Measurements from ENCODE around the gene PRKAG3. TPM values are rescaled to one million over a fixed set of nuclear protein-coding genes. Genes with fewer than 3 reads are reported as not detected.

Gene PRKAG3
- total RNA-seq, 6 donors from 2014 or later, result not detected

DNA sequence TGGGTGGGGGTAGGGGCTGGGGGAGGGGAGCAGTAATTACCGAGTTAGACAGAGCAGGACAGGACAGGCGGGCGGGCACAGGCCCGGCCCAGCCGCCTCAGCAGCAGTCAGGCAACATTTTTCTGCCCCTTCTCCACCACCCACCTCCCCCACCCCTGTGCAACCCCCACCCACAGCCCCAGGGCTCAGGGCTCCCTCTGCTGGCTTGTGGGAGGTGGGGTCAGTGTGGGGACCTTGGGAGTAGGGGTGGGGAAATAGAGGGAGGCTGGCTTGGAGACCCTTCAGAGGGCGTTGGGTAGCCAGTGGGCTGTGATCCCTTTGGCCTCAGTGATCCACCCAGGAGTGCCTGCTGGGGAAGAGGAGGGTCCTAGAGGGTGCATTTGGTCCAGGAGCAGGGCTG, 34.4 kb upstream of the PRKAG3 start:
- H3K4me3 ChIP-seq, result no peak overlapping the region
- no peaks in the 10 kb centered on the region for H3K36me3 ChIP-seq
- peaks cover 0 to 11% (median 8%) of the 10 kb centered on the region in 4 donors for H3K27me3 ChIP-seq
- H3K4me1 ChIP-seq, result peaks cover 3 to 6% (median 4%) of the 10 kb centered on the region in 4 donors
- no peaks in the 10 kb centered on the region for H3K9me3 ChIP-seq
- H3K27ac ChIP-seq, result no peak overlapping the region
- no peak for DNase-seq
- no peak for ATAC-seq (ENCODE audit: low FRiP score in 2 of 2)
- no peak for TF ChIP-seq EP300 (IDR thresholded peaks at IDR 0.05)
- no peak for TF ChIP-seq POLR2AphosphoS5 (IDR thresholded peaks at IDR 0.05)
- TF ChIP-seq, protein P1, sequence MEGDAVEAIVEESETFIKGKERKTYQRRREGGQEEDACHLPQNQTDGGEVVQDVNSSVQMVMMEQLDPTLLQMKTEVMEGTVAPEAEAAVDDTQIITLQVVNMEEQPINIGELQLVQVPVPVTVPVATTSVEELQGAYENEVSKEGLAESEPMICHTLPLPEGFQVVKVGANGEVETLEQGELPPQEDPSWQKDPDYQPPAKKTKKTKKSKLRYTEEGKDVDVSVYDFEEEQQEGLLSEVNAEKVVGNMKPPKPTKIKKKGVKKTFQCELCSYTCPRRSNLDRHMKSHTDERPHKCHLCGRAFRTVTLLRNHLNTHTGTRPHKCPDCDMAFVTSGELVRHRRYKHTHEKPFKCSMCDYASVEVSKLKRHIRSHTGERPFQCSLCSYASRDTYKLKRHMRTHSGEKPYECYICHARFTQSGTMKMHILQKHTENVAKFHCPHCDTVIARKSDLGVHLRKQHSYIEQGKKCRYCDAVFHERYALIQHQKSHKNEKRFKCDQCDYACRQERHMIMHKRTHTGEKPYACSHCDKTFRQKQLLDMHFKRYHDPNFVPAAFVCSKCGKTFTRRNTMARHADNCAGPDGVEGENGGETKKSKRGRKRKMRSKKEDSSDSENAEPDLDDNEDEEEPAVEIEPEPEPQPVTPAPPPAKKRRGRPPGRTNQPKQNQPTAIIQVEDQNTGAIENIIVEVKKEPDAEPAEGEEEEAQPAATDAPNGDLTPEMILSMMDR (IDR thresholded peaks at IDR 0.05), result no peak
- TF ChIP-seq POLR2A (IDR thresholded peaks at IDR 0.05), result no peak
- 59 to 67% methylated on average over 6 of the region's 6 CpGs for whole genome bisulfite sequencing, 2 donors

DNA sequence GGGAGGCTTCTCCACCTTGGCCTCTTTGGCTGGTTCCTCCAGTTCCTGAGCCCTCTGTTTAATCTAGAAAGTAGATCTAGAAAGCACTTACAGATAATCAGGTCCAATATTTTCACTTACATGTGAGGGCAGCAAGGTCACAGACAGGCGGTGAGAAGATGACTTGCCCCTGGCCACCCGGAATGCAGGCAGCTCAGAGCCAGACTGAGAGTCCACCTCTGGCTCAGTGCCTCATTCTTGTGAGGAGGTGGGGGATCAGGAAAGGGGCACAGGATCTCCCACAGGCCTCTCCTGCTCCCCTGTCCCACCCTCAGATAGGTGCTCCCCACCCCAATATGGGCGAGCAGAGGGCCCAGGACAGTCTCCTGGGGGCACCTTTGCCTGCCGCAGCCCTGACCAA, 33.8 kb upstream of the PRKAG3 start:
- DNase-seq (no peak), ATAC-seq (ENCODE audit: low FRiP score in 2 of 2) (no peak)
- Histone ChIP-seq H3K4me3 (no peak overlapping the region), H3K27ac (no peak overlapping the region), H3K27me3 (peaks cover 1 to 13% (median 7%) of the 10 kb centered on the region in 4 donors), H3K36me3 (no peaks in the 10 kb centered on the region), H3K9me3 (no peaks in the 10 kb centered on the region), H3K4me1 (peaks cover 3 to 8% (median 7%) of the 10 kb centered on the region in 4 donors)
- WGBS, 2 donors, result 59 to 100% methylated on average over 1 to 3 of the region's 4 CpGs
- TF ChIP-seq POLR2AphosphoS5 (IDR thresholded peaks at IDR 0.05), result no peak
- no peak for TF ChIP-seq POLR2A (IDR thresholded peaks at IDR 0.05)
- TF ChIP-seq, protein P1 (IDR thresholded peaks at IDR 0.05), result no peak
- no peak for TF ChIP-seq EP300 (IDR thresholded peaks at IDR 0.05)

DNA sequence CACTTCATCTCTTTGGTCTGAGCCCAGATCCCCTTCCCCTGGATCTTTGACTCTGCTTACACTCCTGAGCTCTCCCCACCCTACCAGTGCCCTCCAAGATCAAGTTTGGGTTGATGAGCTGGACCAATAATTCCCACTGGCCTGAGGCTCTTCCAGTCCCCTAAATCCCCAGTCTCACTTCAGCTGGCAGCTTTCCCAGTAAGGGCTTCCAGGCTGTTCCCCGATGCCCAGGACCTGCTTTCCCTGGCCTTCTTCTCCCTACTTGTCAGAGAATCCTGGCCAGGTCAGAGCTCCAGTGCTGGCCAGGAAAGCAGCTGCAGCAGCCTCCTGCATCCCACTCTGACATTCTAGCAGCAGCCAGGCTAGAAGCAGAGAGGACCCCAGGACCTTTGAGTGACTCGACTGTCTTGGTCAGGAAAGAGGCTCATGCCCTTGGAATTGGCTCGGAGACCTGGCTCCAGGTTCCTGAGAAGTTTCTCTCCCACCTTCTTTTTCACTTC, 31.5 kb upstream of the PRKAG3 start:
- WGBS, 2 donors, result 82 to 90% methylated on average over 3 of the region's 3 CpGs

DNA sequence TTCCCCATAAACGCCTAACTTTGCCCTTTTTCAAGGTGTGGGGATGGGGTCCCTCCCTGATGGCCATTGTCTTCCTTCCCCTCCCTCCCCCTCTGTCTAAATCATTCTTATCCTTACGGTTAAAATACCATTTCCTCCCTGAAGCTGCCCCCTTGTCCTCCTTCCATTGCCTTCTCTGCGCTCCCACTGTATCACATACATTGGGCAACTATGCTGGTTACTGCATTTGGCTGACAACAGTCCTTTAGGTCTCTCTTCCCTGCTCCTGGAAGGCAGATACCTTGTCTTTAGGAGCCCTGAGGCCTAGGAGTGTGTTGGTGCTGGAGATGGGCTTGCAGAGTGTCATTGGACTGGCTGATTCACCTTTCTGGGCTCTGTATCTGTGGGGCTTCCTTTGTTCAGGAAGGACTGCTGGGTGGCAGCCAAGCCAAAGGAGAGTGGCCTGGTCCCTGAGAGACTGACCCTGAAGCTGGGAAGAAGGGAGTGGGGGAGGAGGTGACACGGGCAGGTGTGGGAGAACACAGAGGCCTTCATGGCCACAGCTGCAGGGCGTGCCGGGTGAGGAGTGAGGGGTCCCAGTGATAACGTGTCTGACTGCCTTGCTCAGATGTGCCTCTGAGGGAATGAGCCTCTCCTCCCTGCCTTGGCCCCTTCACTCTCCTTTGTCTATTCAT, 30.2 kb upstream of the PRKAG3 start:
- Histone ChIP-seq H3K27ac (no peak overlapping the region), H3K4me3 (no peak overlapping the region), H3K36me3 (no peaks in the 10 kb centered on the region), H3K4me1 (peaks cover 18 to 25% (median 20%) of the 10 kb centered on the region in 4 donors), H3K27me3 (peaks cover 2 to 44% (median 27%) of the 10 kb centered on the region in 4 donors), H3K9me3 (no peaks in the 10 kb centered on the region)
- 64 to 70% methylated on average over 7 of the region's 7 CpGs for WGBS, 2 donors
- DNase-seq, result peak in 1 of 2 donors; percentile 15
- no peak for ATAC-seq (ENCODE audit: low FRiP score in 2 of 2)
- TF ChIP-seq POLR2AphosphoS5 (IDR thresholded peaks at IDR 0.05) (no peak), EP300 (IDR thresholded peaks at IDR 0.05) (no peak), POLR2A (IDR thresholded peaks at IDR 0.05) (no peak)
- TF ChIP-seq, protein P1 (IDR thresholded peaks at IDR 0.05), result no peak

More for the DNA sequence above, 31.5 kb upstream of the PRKAG3 start:
- no peak for TF ChIP-seq EP300 (IDR thresholded peaks at IDR 0.05)
- no peak for TF ChIP-seq POLR2AphosphoS5 (IDR thresholded peaks at IDR 0.05)
- TF ChIP-seq, protein P1 (IDR thresholded peaks at IDR 0.05), result no peak
- no peak for TF ChIP-seq POLR2A (IDR thresholded peaks at IDR 0.05)
- no peak overlapping the region for H3K4me3 ChIP-seq
- no peaks in the 10 kb centered on the region for H3K36me3 ChIP-seq
- ATAC-seq (ENCODE audit: low FRiP score in 2 of 2) (no peak), DNase-seq (no peak)
- H3K27ac ChIP-seq, result no peak overlapping the region
- H3K4me1 ChIP-seq, result peaks cover 18 to 25% (median 20%) of the 10 kb centered on the region in 4 donors
- H3K9me3 ChIP-seq, result no peaks in the 10 kb centered on the region
- peaks cover 2 to 36% (median 23%) of the 10 kb centered on the region in 4 donors for H3K27me3 ChIP-seq
